Transverse colon (tissue), 4 donors: ENCODE results near the gene MVD. TPM values are rescaled to one million over a fixed set of nuclear protein-coding genes. Genes with fewer than 3 reads are reported as not detected.

Source experiments
- DNase-seq: peaks from one replicate; pipeline ENCODE4 v3.0.0-alpha.2; 2019
- H3K27ac ChIP-seq, 4 donors: fragments of 200-600 bp; sonication (generic); 2 replicates each; pipeline ENCODE4 v1.5.1; 2016 to 2018; ENCODE audit warnings: inconsistent platforms in 4 of 4
- H3K27me3 ChIP-seq: fragments of 200-600 bp; sonication (generic); 2 replicates; pipeline ENCODE4 v1.5.1; 2017; ENCODE audit warnings: inconsistent platforms
- H3K36me3 ChIP-seq, 4 donors: fragments of 200-600 bp; sonication (generic); 2 replicates each; pipeline ENCODE4 v1.5.1; 2017 to 2019; ENCODE audit warnings: inconsistent platforms in 4 of 4
- H3K4me1 ChIP-seq, 4 donors: fragments of 200-600 bp; sonication (generic); 2 replicates each; pipeline ENCODE4 v1.5.1; 2017 to 2020; ENCODE audit warnings: inconsistent platforms in 4 of 4
- H3K4me3 ChIP-seq, 4 donors: fragments of 200-600 bp; sonication (generic); 1 replicate in 1 of 4; 2 replicates in 3 of 4; pipeline versions ENCODE4 v1.5.1 to v1.6.1; 2017 to 2019; ENCODE audit warnings: inconsistent platforms in 4 of 4
- H3K9me3 ChIP-seq, 2 donors: fragments of 200-600 bp; sonication (generic); 2 replicates each; pipeline ENCODE4 v1.5.1; 2017 to 2019; ENCODE audit warnings: inconsistent platforms in 2 of 2
- EP300 ChIP-seq: sonication (generic); formaldehyde crosslinking; IDR thresholded peaks from one replicate; pipeline ENCODE4 v1.6.1; 2017; ENCODE audit warnings: antibody characterized with exemption, low read depth
- POLR2A ChIP-seq: fragments of 450-650 bp; IDR thresholded peaks from one replicate; pipeline ENCODE4 v1.6.1; 2016; ENCODE audit warnings: antibody characterized with exemption, mild to moderate bottlenecking, moderate library complexity
- POLR2AphosphoS5 ChIP-seq, 3 donors: sonication (generic); formaldehyde crosslinking; IDR thresholded peaks; one replicate each; pipeline ENCODE4 v1.6.1; 2016; ENCODE audit warnings: antibody characterized with exemption in 3 of 3
- WGBS, 2 donors: methylation state at CpG; one replicate each; pipeline ENCODE4 v1.1.5; 2018; ENCODE audit warnings: low coverage in 1 of 2; 5-methylcytosine and 5-hydroxymethylcytosine counted together
- in situ Hi-C, 4 donors: fragments of 200-750 bp; cut with MboI; loops; one replicate each; pipeline versions ENCODE4 v1.15.0 to v1.15.1; 2017; ENCODE audit warnings: low sequenced_read_pairs in 3 of 4, low pct_ligation_motif_present in 1 of 4, low pct_unique_long_range_greater_than_20kb in 1 of 4
- intact Hi-C: fragments of 100-400 bp; cut with DNase I; formaldehyde crosslinking; loops from one replicate; pipeline ENCODE4 v1.15.1; 2023; ENCODE audit warnings: low total_unique reads
- total RNA-seq, 4 donors: library from RNA; depleted of rRNA; stranded (reverse); fragments of >200 nt; gene quantifications; one replicate each; pipeline ENCODE4 v1.1.0, GENCODE V29; 2016
- TF ChIP-seq, protein P1 (sequence below), 5 experiments: fragments of 200-600 bp in 3 of 5; fragments of 450-650 bp in 2 of 5; sonication (generic) in 3 of 5; IDR thresholded peaks; 1 replicate in 2 of 5; 2 replicates in 3 of 5; pipeline ENCODE4 v1.5.1; 2016 to 2017; ENCODE audit warnings: antibody characterized with exemption in 5 of 5, inconsistent platforms in 3 of 5, mild to moderate bottlenecking in 2 of 5, moderate library complexity in 1 of 5

Gene MVD
- total RNA-seq, 4 donors from 2014 or later, result 20.5 to 75.6 (median 47.3) TPM

DNA sequence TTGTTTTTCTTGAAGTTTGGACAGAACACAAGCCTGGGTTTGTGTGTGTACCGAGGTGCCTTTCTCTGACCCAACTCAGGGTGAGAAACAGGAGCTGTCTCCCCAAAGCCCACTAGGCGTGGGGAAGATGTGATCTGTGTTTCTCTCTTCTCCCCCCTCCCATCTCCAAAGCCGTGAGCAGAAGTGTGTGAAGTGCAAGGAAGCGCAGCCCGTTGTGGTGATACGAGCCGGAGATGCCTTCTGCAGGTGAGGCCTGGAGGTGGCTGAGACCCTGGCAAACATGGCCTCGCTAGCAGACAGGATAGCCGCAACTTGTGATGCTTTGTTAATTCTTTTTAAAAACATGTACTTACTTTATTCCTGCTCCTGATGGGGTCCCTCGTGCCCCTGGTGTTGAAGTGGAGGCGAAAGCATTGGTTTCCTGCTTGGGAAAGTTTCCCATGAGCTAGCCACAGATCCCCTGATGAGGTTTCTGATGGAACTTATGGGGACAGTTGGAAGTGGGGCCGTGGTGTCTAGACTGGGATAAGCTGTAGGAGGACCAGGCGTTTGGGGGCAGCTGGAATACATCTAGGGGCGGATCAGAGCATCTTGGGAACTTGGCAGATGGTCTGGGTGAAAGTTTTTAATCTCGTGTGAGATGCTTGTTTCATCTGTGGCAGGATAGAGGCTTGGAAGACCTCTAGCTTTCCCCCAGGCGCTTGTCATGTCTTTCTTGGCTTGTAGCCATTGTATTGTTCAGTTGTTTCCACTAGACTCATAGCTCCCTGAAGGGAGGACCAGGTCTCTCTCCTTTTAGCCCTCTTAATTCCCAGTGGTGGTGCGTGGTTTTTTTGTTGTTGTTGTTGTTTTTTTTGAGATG lies 44.3 kb upstream of the MVD start:
- intact Hi-C loops (no loop called here), in situ Hi-C loops (no loop called here)
- H3K27me3 ChIP-seq, result no peaks in the 10 kb centered on the region
- H3K4me1 ChIP-seq, result peaks cover 20 to 32% (median 24%) of the 10 kb centered on the region in 4 donors
- H3K36me3 ChIP-seq, result no peaks in the 10 kb centered on the region
- DNase-seq, result no peak
- no peak for TF ChIP-seq POLR2A
- TF ChIP-seq, protein P1, sequence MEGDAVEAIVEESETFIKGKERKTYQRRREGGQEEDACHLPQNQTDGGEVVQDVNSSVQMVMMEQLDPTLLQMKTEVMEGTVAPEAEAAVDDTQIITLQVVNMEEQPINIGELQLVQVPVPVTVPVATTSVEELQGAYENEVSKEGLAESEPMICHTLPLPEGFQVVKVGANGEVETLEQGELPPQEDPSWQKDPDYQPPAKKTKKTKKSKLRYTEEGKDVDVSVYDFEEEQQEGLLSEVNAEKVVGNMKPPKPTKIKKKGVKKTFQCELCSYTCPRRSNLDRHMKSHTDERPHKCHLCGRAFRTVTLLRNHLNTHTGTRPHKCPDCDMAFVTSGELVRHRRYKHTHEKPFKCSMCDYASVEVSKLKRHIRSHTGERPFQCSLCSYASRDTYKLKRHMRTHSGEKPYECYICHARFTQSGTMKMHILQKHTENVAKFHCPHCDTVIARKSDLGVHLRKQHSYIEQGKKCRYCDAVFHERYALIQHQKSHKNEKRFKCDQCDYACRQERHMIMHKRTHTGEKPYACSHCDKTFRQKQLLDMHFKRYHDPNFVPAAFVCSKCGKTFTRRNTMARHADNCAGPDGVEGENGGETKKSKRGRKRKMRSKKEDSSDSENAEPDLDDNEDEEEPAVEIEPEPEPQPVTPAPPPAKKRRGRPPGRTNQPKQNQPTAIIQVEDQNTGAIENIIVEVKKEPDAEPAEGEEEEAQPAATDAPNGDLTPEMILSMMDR (IDR thresholded peaks at IDR 0.05), result no peak
- no peak for TF ChIP-seq EP300
- TF ChIP-seq POLR2AphosphoS5 (IDR thresholded peaks at IDR 0.05), result no peak
- peak overlapping the region; percentile 80 to 96 (median 92) for H3K4me3 ChIP-seq
- H3K27ac ChIP-seq, result peak overlapping the region; percentile 85 to 88 (median 86)
- H3K9me3 ChIP-seq, result no peaks in the 10 kb centered on the region
- 30 to 32% methylated on average over 2 to 17 of the region's 17 CpGs for WGBS, 2 donors

GRCh38 chr16:88706229-88706964 lies 43.5 kb upstream of the MVD start, which contains the start of the genes CTU2 and RNF166:
CTU2 (plus strand) TSS chr16:88706503; CDS start chr16:88706531, 28 bp downstream.
RNF166 (minus strand) TSS chr16:88706408; CDS start chr16:88706325, 83 bp downstream.
- no peaks in the 10 kb centered on the region for H3K9me3 ChIP-seq
- no peaks in the 10 kb centered on the region for H3K27me3 ChIP-seq
- TF ChIP-seq EP300 (no peak), POLR2AphosphoS5 (IDR thresholded peaks at IDR 0.05) (peak; percentile 69 to 87 (median 81)), POLR2A (peak; percentile 43)
- TF ChIP-seq, protein P1 (IDR thresholded peaks at IDR 0.05), result peak in 1 of 5 experiments; percentile 9
- no peaks in the 10 kb centered on the region for H3K36me3 ChIP-seq
- intact Hi-C loops (no loop called here), in situ Hi-C loops (no loop called here)
- WGBS, 2 donors, result 0% methylated on average over 52 of the region's 86 CpGs; no CpG with 5 or more reads in 1 of the 2 donors
- peak within 1 kb of the TSS; percentile 80 to 96 (median 92) for H3K4me3 ChIP-seq
- peak within 1 kb of the TSS; percentile 85 to 88 (median 86) for H3K27ac ChIP-seq
- peaks cover 20 to 36% (median 28%) of the 10 kb centered on the region in 4 donors for H3K4me1 ChIP-seq
- DNase-seq, result peak; percentile 93

DNA sequence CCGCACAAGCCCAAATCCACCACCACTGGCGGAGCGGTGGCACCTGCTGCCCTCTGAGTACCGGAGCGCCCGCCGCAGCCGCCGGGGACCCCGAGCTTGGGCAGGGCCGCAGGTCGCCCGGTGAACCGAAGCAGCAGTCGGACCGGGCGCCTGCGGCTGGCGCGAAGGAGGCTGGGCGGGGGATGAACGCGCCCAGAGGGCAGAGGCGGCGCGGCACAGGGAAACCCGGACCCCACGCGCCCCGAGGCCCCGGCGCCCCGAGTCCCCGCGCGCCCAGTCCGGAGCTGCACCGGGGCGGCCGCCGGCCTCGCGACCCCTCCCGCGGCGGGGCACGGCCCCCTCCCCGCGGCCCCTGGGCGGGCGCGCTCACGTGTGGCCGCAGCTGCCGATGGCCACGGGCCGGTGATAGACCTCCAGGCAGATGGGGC lies 42.9 kb upstream of the MVD start:
- Histone ChIP-seq H3K4me3 (peak overlapping the region; percentile 80 to 96 (median 92)), H3K27ac (peak overlapping the region; percentile 85 to 88 (median 86)), H3K27me3 (no peaks in the 10 kb centered on the region), H3K4me1 (peaks cover 20 to 36% (median 31%) of the 10 kb centered on the region in 4 donors), H3K9me3 (no peaks in the 10 kb centered on the region), H3K36me3 (no peaks in the 10 kb centered on the region)
- 1% methylated on average over 12 of the region's 57 CpGs; no CpG with 5 or more reads in 1 of the 2 donors for WGBS, 2 donors
- in situ Hi-C loops (no loop called here), intact Hi-C loops (no loop called here)
- TF ChIP-seq POLR2A (no peak), POLR2AphosphoS5 (IDR thresholded peaks at IDR 0.05) (no peak), EP300 (no peak)
- TF ChIP-seq, protein P1 (IDR thresholded peaks at IDR 0.05), result no peak
- DNase-seq, result peak; percentile 39
